Mesothelial cell of epicardium (in vitro differentiated cells): ENCODE results near the gene RAB29. TPM values are rescaled to one million over a fixed set of nuclear protein-coding genes. Genes with fewer than 3 reads are reported as not detected.
"Not testable (repeated sequence)": the region's sequence is repeated elsewhere in the genome, so short reads cannot be mapped to it uniquely, and the experiment has no call there.

ENCODE experiments used
- DNase-seq, 2 experiments: peaks; one replicate each; pipeline ENCODE4 v3.0.0; 2021; ENCODE audit warnings: low spot score in 2 of 2; ENCODE audit not compliant: unreplicated experiment in 2 of 2
- H3K27ac Mint-ChIP-seq: 2 replicates; pipeline ENCODE4 v1.8.0; 2021; ENCODE audit warnings: mixed read lengths
- H3K27me3 Mint-ChIP-seq: 2 replicates; pipeline ENCODE4 v1.8.0; 2021; ENCODE audit warnings: low read depth, mixed read lengths
- H3K36me3 Mint-ChIP-seq: 2 replicates; pipeline ENCODE4 v1.8.0; 2021; ENCODE audit warnings: mixed read lengths
- H3K4me1 Mint-ChIP-seq: 2 replicates; pipeline ENCODE4 v1.8.0; 2021; ENCODE audit warnings: mixed read lengths
- H3K4me3 Mint-ChIP-seq: 2 replicates; pipeline ENCODE4 v1.8.0; 2021; ENCODE audit warnings: mild to moderate bottlenecking, moderate library complexity, mixed read lengths
- H3K9me3 Mint-ChIP-seq: 2 replicates; pipeline ENCODE4 v1.8.0; 2021; ENCODE audit warnings: mixed read lengths
- CTCF ChIP-seq: fragments of 200-600 bp; sonication (generic); IDR thresholded peaks from one replicate; pipeline ENCODE4 v1.5.0; 2021; ENCODE audit warnings: antibody characterized with exemption; ENCODE audit not compliant: unreplicated experiment
- total RNA-seq: library from RNA; stranded (reverse); gene quantifications from 3 replicates; pipeline ENCODE4 v1.2.1, GENCODE V29; 2021

The RAB29 gene
- 8.7 to 10.4 TPM (median 8.7 TPM) in 3 replicates for total RNA-seq

DNA sequence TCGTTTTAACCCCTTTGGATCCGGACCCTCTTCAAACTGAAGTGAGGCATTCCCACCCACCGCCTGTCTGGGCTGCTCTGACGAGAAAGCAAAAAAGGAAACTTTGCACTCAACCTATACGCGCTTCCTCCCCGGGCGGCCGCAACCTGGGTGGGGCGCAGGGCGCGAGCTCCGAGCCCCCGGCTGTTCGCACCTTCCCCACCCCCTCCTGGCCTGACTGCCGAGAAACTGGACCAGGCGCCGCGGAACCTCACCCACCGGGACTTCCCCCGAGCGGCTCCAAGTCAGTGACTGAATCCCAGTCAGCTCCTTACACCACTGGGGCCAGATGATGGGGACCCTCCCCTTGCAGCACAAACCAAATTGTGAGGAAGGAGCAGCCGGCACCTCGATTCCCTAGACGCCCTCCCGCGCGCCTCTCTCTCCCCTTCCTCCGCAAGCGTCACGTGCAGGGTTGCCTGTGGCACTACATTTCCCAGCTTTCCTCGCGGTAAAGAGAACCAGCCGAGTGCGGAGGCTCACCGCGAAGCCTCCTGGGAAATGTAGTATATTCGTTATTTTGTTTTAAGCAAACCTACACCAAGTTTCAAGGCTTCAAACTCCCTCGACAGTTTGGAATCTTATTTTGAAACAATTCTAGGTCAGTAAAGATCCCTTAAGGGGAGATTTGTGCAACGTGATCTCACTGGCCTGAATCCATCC lies at the start of gene RAB29:
Gene RAB29 (minus strand): TSS at position 468 of the 702 bp plus-strand sequence. CDS start 526 bp downstream, outside the sequence.
- no peaks in the 10 kb centered on the region for H3K36me3 Mint-ChIP-seq
- H3K4me3 Mint-ChIP-seq = peak within 1 kb of the TSS; percentile 86
- peaks cover 41% of the 10 kb centered on the region for H3K4me1 Mint-ChIP-seq
- no peaks in the 10 kb centered on the region for H3K9me3 Mint-ChIP-seq
- peak; percentile 56 to 71 for DNase-seq
- no peak for TF ChIP-seq CTCF
- peak within 1 kb of the TSS; percentile 9 for H3K27ac Mint-ChIP-seq
- H3K27me3 Mint-ChIP-seq = peaks cover 38% of the 10 kb centered on the region

- Mint-ChIP-seq H3K9me3 (peaks cover 18% of the 10 kb centered on the region), H3K27ac (no peak overlapping the region), H3K36me3 (peaks cover 5% of the 10 kb centered on the region), H3K4me3 (no peak overlapping the region), H3K4me1 (peaks cover 10% of the 10 kb centered on the region), H3K27me3 (no peaks in the 10 kb centered on the region)
- TF ChIP-seq CTCF = no peak
- no peak for DNase-seq
These were observed 48.9 kb upstream of the RAB29 start for GRCh38 chr1:205824180-205824579.

GRCh38 chr1:205823260-205823659 lies 48.0 kb upstream of the RAB29 start:
- Mint-ChIP-seq H3K9me3 (peaks cover 18% of the 10 kb centered on the region), H3K4me1 (peaks cover 10% of the 10 kb centered on the region)
- DNase-seq, H3K27ac Mint-ChIP-seq, H3K27me3 Mint-ChIP-seq, H3K36me3 Mint-ChIP-seq, H3K4me3 Mint-ChIP-seq: not testable (repeated sequence)

DNA sequence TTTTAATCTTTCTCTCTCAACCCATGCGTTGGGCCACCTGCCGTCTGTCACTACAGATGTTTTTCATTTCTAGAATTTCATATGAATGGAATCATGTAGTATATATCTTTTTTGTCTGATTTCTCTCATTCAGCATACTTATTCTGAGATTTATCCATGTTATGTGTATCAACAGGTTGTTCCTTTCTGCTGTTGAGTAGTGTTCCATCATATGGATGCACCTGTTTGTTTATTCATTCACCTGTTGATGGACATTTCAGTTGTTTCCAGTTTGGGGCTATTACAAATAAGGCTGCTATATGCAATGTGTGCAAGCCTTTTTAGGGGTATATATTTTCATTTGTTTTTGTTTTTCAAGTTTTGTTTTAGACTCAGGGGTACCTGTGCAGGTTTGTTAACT lies 47.1 kb upstream of the RAB29 start:
- no peak for DNase-seq
- no peak for TF ChIP-seq CTCF
- H3K4me1 Mint-ChIP-seq = peaks cover 10% of the 10 kb centered on the region
- no peak overlapping the region for H3K4me3 Mint-ChIP-seq
- H3K27ac Mint-ChIP-seq = no peak overlapping the region
- H3K36me3 Mint-ChIP-seq = peaks cover 5% of the 10 kb centered on the region
- H3K9me3 Mint-ChIP-seq = peaks cover 18% of the 10 kb centered on the region
- no peaks in the 10 kb centered on the region for H3K27me3 Mint-ChIP-seq

GRCh38 chr1:205817988-205818387 lies 42.7 kb upstream of the RAB29 start:
- TF ChIP-seq CTCF = no peak
- H3K9me3 Mint-ChIP-seq = peaks cover 6% of the 10 kb centered on the region
- no peak for DNase-seq
- peaks cover 3% of the 10 kb centered on the region for H3K36me3 Mint-ChIP-seq
- H3K27me3 Mint-ChIP-seq = no peaks in the 10 kb centered on the region
- no peak overlapping the region for H3K4me3 Mint-ChIP-seq
- H3K27ac Mint-ChIP-seq = no peak overlapping the region
- H3K4me1 Mint-ChIP-seq = peaks cover 11% of the 10 kb centered on the region

GRCh38 chr1:205817364-205817763 lies 42.1 kb upstream of the RAB29 start:
- Mint-ChIP-seq H3K36me3 (peaks cover 2% of the 10 kb centered on the region), H3K27ac (no peak overlapping the region), H3K4me1 (peaks cover 13% of the 10 kb centered on the region), H3K27me3 (no peaks in the 10 kb centered on the region), H3K4me3 (no peak overlapping the region), H3K9me3 (peaks cover 5% of the 10 kb centered on the region)
- no peak for DNase-seq
- TF ChIP-seq CTCF = no peak
